CD8-positive, alpha-beta memory T cell (primary cell): ENCODE measurements around the gene ADGRE2. TPM values are rescaled to one million over a fixed set of nuclear protein-coding genes. Genes with fewer than 3 reads are reported as not detected.
"Not testable (repeated sequence)": the region's sequence is repeated elsewhere in the genome, so short reads cannot be mapped to it uniquely, and the experiment has no call there.

Experiments
- CTCF ChIA-PET: fragments of 350-600 bp; sonication (Branson Sonifier 250); formaldehyde crosslinking; loops from one replicate; lab custom pipeline; 2021; ENCODE audit warnings: antibody characterized with exemption; lab: Charles Lee
- POLR2A ChIA-PET: fragments of 350-600 bp; sonication (Branson Sonifier 250); formaldehyde crosslinking; loops from one replicate; lab custom pipeline; 2021; ENCODE audit warnings: antibody characterized with exemption; lab: Charles Lee
- DNase-seq, 5 donors: peaks; one replicate each; pipeline versions ENCODE4 v3.0.0 to v3.0.0-alpha.2; 2020 to 2022; ENCODE audit warnings: mixed read lengths in 1 of 5
- H3K27ac ChIP-seq: one replicate; pipeline ENCODE4 v1.7.0; 2013; ENCODE audit warnings: low read depth, mild to moderate bottlenecking, low read length, moderate library complexity
- H3K27me3 ChIP-seq: 2 replicates; pipeline ENCODE4 v1.7.0; 2013; ENCODE audit warnings: low read length, mild to moderate bottlenecking; ENCODE audit not compliant: insufficient read depth, poor library complexity, severe bottlenecking
- H3K36me3 ChIP-seq: 2 replicates; pipeline ENCODE4 v1.7.0; 2013; ENCODE audit warnings: mild to moderate bottlenecking, low read length, moderate library complexity; ENCODE audit not compliant: insufficient read depth
- H3K4me1 ChIP-seq: 2 replicates; pipeline ENCODE4 v1.7.0; 2013; ENCODE audit warnings: mild to moderate bottlenecking, low read length, moderate library complexity; ENCODE audit not compliant: insufficient read depth
- H3K4me3 ChIP-seq: 2 replicates; pipeline ENCODE4 v1.7.0; 2013; ENCODE audit warnings: mild to moderate bottlenecking, low read length
- H3K9me3 ChIP-seq: 2 replicates; pipeline ENCODE4 v1.7.0; 2013; ENCODE audit warnings: mild to moderate bottlenecking, low read length
- H3K27ac Mint-ChIP-seq, 8 donors: one replicate each; pipeline ENCODE4 v1.8.0; 2020 to 2021; ENCODE audit warnings: mixed read lengths in 8 of 8, mild to moderate bottlenecking in 6 of 8, inconsistent platforms in 3 of 8, moderate library complexity in 3 of 8
- H3K27me3 Mint-ChIP-seq, 2 donors: one replicate each; pipeline ENCODE4 v1.8.0; 2020 to 2021; ENCODE audit warnings: mixed read lengths in 2 of 2, mild to moderate bottlenecking in 1 of 2, moderate library complexity in 1 of 2
- H3K36me3 Mint-ChIP-seq, 3 donors: one replicate each; pipeline ENCODE4 v1.8.0; 2020 to 2021; ENCODE audit warnings: mixed read lengths in 3 of 3, inconsistent platforms in 1 of 3, mild to moderate bottlenecking in 1 of 3
- H3K4me1 Mint-ChIP-seq, 3 donors: one replicate each; pipeline ENCODE4 v1.8.0; 2020 to 2021; ENCODE audit warnings: mixed read lengths in 3 of 3, inconsistent platforms in 1 of 3, mild to moderate bottlenecking in 1 of 3
- H3K4me3 Mint-ChIP-seq, 7 donors: one replicate each; pipeline ENCODE4 v1.8.0; 2020 to 2021; ENCODE audit warnings: mixed read lengths in 7 of 7, mild to moderate bottlenecking in 6 of 7, moderate library complexity in 4 of 7, inconsistent platforms in 2 of 7
- H3K9me3 Mint-ChIP-seq, 5 donors: one replicate each; pipeline ENCODE4 v1.8.0; 2020 to 2022; ENCODE audit warnings: mixed read lengths in 5 of 5, mild to moderate bottlenecking in 3 of 5, moderate library complexity in 2 of 5, inconsistent platforms in 1 of 5
- polyA plus RNA-seq: library from polyadenylated mRNA; unstranded; fragments of 300-500 nt; fragmentation: Illumina TruSeq; gene quantifications from one replicate; pipeline ENCODE4 v1.2.3, GENCODE V29; 2021
- total RNA-seq, 2 experiments: library from RNA; stranded (reverse); gene quantifications; one replicate each; pipeline ENCODE4 v1.2.3, GENCODE V29; 2021

The ADGRE2 gene
- total and polyA plus RNA-seq, 3 experiments from 2014 or later: 0.09 to 0.55 (median 0.44) TPM

DNA sequence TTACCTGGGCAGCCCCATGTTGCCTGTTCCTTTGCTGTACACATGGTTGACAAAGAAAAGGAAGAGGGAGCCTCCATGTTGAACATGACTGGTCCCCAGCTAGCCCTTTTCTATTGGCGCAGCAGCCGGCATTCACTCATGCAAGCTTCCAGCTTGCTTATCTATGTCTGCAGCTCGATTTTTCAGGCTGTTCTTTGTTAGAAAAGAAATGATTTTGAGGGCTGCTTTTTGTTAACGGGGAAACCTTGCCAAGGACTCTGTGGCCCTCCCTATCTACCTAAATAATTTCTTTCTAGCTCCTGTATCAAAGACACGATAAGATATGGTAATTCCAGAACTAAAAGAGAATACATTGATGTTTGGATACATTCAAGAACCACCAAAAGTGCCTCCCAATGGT is 20.4 kb upstream of the ADGRE2 start:
- no peak overlapping the region for H3K4me3 Mint-ChIP-seq
- no peaks in the 10 kb centered on the region for H3K9me3 Mint-ChIP-seq
- Histone ChIP-seq H3K9me3 (no peaks in the 10 kb centered on the region), H3K4me1 (no peaks in the 10 kb centered on the region), H3K36me3 (no peaks in the 10 kb centered on the region), H3K27ac (no peak overlapping the region), H3K27me3 (no peaks in the 10 kb centered on the region), H3K4me3 (no peak overlapping the region)
- peaks cover 9 to 41% of the 10 kb centered on the region in 2 donors for H3K27me3 Mint-ChIP-seq
- H3K36me3 Mint-ChIP-seq: no peaks in the 10 kb centered on the region
- no peak overlapping the region for H3K27ac Mint-ChIP-seq
- ChIA-PET POLR2A (no interaction called here), CTCF (no interaction called here)
- DNase-seq: no peak
- H3K4me1 Mint-ChIP-seq: no peaks in the 10 kb centered on the region

DNA sequence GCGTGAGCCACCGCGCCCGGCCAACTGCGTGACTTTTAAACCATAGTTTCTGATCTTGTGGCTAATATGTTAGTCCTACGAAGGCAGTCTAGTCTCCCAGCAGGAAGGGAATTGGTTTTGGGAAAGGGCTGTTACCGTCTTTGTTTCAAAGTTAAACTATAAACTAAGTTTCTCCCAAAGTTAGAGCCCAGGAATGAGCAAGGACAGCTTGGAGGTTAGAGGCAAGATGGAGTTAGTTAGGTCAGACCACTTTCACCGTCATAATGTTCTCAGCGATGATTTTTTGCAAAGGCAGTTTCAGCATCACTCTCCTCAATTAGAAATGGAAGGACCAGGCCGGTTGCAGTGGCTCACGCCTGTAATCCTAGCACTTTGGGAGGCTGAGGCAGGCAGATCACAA is 17.7 kb upstream of the ADGRE2 start:
- H3K4me3 Mint-ChIP-seq: no peak overlapping the region
- Histone ChIP-seq H3K9me3 (no peaks in the 10 kb centered on the region), H3K27ac (no peak overlapping the region), H3K4me1 (no peaks in the 10 kb centered on the region), H3K27me3 (no peaks in the 10 kb centered on the region), H3K4me3 (no peak overlapping the region), H3K36me3 (no peaks in the 10 kb centered on the region)
- no peaks in the 10 kb centered on the region for H3K36me3 Mint-ChIP-seq
- H3K27ac Mint-ChIP-seq: no peak overlapping the region
- no peaks in the 10 kb centered on the region for H3K9me3 Mint-ChIP-seq
- DNase-seq: no peak
- ChIA-PET CTCF (no interaction called here), POLR2A (no interaction called here)
- H3K4me1 Mint-ChIP-seq: no peaks in the 10 kb centered on the region
- peaks cover 11 to 47% of the 10 kb centered on the region in 2 donors for H3K27me3 Mint-ChIP-seq

DNA sequence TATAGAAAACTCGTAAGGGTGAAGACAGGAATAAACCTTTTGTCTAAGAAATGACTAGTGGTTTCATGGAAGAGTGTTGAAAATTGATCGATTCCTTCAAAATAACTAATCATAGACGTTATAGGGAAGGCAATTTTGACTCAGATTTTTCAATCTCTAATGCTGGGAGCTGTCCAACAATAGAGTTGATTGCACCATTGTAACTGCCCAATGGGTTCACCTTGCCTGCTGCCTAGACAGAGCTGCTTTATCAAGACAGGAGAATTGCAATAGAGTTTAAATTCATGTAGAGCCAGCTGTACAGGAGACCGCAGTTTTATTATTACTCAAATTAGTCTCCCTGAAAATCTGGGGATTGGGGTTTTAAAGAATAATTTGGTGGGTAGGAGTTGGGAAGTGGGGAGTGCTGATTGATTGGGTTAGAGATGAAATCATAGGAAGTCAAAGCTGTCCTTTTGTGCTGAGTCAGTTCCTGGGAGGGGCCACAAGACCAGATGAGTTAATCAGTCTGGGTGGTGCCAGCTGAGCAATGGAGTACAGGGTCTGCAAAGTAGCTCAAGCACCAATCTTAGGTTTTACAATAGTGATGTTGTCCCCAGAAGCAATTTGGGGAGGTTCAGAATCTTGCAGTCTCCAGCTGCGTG is 16.8 kb upstream of the ADGRE2 start:
- no peak overlapping the region for H3K27ac ChIP-seq
- DNase-seq: no peak
- H3K4me3 Mint-ChIP-seq: no peak overlapping the region
- no peaks in the 10 kb centered on the region for H3K36me3 Mint-ChIP-seq
- no peaks in the 10 kb centered on the region for H3K9me3 Mint-ChIP-seq
- no peaks in the 10 kb centered on the region for H3K4me1 Mint-ChIP-seq
- no peaks in the 10 kb centered on the region for H3K4me1 ChIP-seq
- H3K27me3 ChIP-seq: no peaks in the 10 kb centered on the region
- H3K27me3 Mint-ChIP-seq: peaks cover 10 to 43% of the 10 kb centered on the region in 2 donors
- no peak overlapping the region for H3K27ac Mint-ChIP-seq
- no peaks in the 10 kb centered on the region for H3K36me3 ChIP-seq
- ChIA-PET CTCF (no interaction called here), POLR2A (no interaction called here)
- H3K9me3 ChIP-seq: no peaks in the 10 kb centered on the region
- H3K4me3 ChIP-seq: no peak overlapping the region

DNA sequence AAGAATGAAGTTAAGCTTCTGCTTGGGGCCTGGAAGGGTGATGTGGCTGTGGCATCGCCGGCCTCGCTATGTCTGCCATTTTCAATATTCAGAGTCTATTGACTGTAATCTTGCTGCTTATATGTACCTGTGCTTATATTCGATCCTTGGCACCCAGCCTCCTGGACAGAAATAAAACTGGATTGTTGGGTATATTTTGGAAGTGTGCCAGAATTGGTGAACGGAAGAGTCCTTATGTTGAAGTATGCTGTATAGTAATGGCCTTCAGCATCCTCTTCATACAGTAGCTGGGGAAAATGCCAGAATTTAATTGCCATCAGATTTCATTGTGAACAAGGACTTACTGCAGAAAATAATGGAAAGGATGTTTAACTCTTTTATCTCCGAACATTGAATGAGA is 13.9 kb upstream of the ADGRE2 start:
- DNase-seq, POLR2A ChIA-PET, H3K36me3 ChIP-seq, H3K9me3 ChIP-seq, H3K27ac ChIP-seq, H3K4me3 ChIP-seq, H3K4me1 Mint-ChIP-seq, H3K4me3 Mint-ChIP-seq, H3K27ac Mint-ChIP-seq, H3K36me3 Mint-ChIP-seq, H3K4me1 ChIP-seq, CTCF ChIA-PET, H3K27me3 ChIP-seq, H3K9me3 Mint-ChIP-seq: not testable (repeated sequence)
- peaks cover 11 to 51% of the 10 kb centered on the region in 2 donors for H3K27me3 Mint-ChIP-seq

DNA sequence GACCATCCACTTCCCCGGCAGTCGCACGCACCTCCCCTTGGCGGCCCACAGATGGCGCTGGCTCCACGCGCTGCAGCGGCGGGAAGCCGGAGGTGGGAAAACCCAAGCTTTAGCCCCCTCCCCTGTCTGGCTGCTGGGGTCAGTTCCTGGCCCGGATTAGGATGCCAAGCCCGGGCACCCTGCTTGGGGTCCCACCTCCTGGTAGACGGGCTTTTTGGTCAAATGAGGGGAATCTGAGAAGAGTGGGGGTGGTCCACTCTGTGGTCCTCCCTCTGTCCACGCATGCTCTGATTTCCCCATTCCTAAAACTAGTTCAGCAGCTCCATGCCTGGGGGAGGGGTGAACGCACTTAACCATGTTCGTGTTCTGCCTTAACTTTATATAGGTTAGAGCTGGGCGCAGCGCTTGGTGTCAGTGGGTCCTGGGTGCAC is 8.1 kb upstream of the ADGRE2 start:
- Histone ChIP-seq H3K27ac (no peak overlapping the region), H3K36me3 (no peaks in the 10 kb centered on the region), H3K4me1 (peaks cover 11% of the 10 kb centered on the region), H3K27me3 (no peaks in the 10 kb centered on the region), H3K9me3 (no peaks in the 10 kb centered on the region), H3K4me3 (no peak overlapping the region)
- Mint-ChIP-seq H3K4me3 (no peak overlapping the region), H3K27me3 (peaks cover 8 to 44% of the 10 kb centered on the region in 2 donors), H3K4me1 (peaks cover 12 to 16% (median 13%) of the 10 kb centered on the region in 3 donors), H3K9me3 (peaks cover 0 to 8% (median 1%) of the 10 kb centered on the region in 5 donors), H3K27ac (no peak overlapping the region), H3K36me3 (no peaks in the 10 kb centered on the region)
- no peak for DNase-seq
- CTCF ChIA-PET: no interaction called here
- POLR2A ChIA-PET: no interaction called here

DNA sequence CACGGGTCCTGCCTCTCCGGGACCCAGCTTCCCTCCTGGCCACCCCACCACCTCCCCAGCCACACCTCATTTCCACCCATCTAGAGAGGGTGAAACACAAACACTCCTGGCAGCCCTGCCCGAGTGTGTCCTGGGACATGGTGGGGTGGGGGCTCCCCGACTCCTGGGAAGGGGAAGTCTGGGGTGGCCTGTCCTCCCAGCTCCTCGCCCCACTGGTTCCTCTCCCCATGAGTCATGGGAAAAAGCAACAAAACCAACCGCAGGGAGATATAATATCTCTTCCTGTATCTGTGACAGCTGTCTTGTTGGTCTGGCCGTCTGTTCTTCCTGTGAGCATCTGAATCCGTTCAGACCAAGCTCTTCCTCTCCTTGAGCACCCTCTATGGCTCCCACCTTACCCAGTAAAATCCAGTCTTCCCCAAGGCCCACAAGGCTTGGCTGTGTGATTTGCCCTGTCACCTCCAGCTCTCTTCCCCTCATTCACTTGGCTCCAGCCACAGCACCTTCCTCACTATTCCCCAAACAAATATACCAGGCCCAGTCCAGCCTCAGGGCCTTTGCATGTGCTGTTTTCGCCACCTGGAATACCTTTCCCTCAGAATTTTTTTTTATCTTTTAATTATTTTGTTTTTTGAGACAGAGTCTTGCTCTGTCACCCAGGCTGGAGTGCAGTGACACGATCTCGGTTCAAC is 6.9 kb upstream of the ADGRE2 start:
- Mint-ChIP-seq H3K27ac (peak overlapping the region in 2 of 8 donors; percentile 70 to 83), H3K4me1 (peaks cover 12 to 16% (median 13%) of the 10 kb centered on the region in 3 donors), H3K27me3 (peaks cover 8 to 42% of the 10 kb centered on the region in 2 donors), H3K4me3 (peak overlapping the region in 1 of 7 donors; percentile 17)
- H3K36me3 Mint-ChIP-seq, CTCF ChIA-PET, POLR2A ChIA-PET, DNase-seq, H3K36me3 ChIP-seq, H3K9me3 Mint-ChIP-seq, H3K9me3 ChIP-seq, H3K27me3 ChIP-seq, H3K4me3 ChIP-seq: not testable (repeated sequence)
- Histone ChIP-seq H3K4me1 (peaks cover 11% of the 10 kb centered on the region), H3K27ac (peak overlapping the region; percentile 16)

DNA sequence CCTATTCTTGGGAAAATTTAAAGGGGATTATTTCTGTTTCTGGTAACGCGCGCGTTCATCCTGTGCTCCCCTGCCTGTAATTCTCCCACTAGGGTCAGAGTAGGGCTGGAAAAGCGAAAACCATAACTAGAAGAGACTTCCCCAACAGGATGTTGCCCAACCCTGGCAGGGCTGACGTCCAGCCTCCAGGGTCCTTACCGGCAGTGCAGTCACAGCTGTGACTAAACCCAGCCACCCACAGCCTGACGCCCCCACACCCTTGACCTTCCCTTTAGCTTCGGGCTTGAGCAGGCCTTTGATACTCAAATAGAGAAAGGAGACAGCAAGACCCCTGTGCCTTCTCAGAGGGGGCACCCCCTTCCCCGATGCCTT is 6.4 kb upstream of the ADGRE2 start:
- H3K4me3 Mint-ChIP-seq, H3K27ac Mint-ChIP-seq, H3K4me3 ChIP-seq, H3K9me3 Mint-ChIP-seq, POLR2A ChIA-PET, CTCF ChIA-PET, H3K9me3 ChIP-seq, H3K36me3 ChIP-seq, H3K36me3 Mint-ChIP-seq, H3K27me3 ChIP-seq, DNase-seq: not testable (repeated sequence)
- Mint-ChIP-seq H3K27me3 (peaks cover 11 to 42% of the 10 kb centered on the region in 2 donors), H3K4me1 (peaks cover 12 to 16% (median 13%) of the 10 kb centered on the region in 3 donors)
- Histone ChIP-seq H3K4me1 (peaks cover 11% of the 10 kb centered on the region), H3K27ac (peak overlapping the region; percentile 16)

DNA sequence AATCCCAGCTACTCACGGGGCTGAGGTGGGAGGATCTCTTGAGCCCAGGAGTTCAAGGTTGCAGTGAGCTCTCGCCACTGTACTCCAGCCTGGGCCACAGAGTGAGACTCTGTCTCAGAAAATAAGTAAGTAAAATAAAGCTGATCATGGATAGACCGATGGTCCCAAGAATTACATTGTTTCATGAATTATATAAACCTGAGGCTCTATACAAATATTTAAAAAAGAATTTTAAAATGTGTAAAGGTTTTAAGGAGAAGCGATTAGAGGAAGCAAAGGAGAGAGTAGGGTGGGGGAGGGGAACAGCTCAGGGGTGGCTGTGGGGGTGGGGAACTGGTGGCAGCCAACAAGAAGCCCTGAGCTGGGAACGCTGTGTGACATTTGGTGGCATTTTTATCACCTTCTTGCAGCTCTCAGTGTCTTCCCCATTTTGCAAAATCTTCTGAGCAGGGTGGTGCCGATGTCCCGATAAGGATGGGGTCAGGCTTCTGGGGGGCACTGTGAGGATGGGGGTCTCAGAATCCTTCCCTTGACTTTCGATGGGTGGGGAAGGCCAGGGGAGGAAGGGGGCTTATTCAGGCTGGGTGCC is 5.1 kb upstream of the ADGRE2 start:
- peaks cover 11 to 46% of the 10 kb centered on the region in 2 donors for H3K27me3 Mint-ChIP-seq
- H3K4me3 Mint-ChIP-seq, H3K9me3 Mint-ChIP-seq, H3K36me3 Mint-ChIP-seq, POLR2A ChIA-PET, H3K27me3 ChIP-seq, CTCF ChIA-PET, H3K36me3 ChIP-seq, H3K4me3 ChIP-seq, H3K27ac Mint-ChIP-seq, DNase-seq, H3K9me3 ChIP-seq: not testable (repeated sequence)
- peaks cover 12 to 16% (median 13%) of the 10 kb centered on the region in 3 donors for H3K4me1 Mint-ChIP-seq
- peaks cover 11% of the 10 kb centered on the region for H3K4me1 ChIP-seq
- peak overlapping the region; percentile 59 for H3K27ac ChIP-seq
